KBM-7 (cell line): Measurements from ENCODE around the gene RPS25.
A peak's percentile ranks its signal among the peaks of the same experiment; 100 is the strongest.
"Not testable (repeated sequence)": the region's sequence is repeated elsewhere in the genome, so short reads cannot be mapped to it uniquely, and the experiment has no call there.

Source experiments
- DNase-seq: peaks from one replicate; pipeline ENCODE4 v3.0.0-alpha.2; 2015
- in situ Hi-C: fragments of 300-500 bp; cut with MboI; formaldehyde crosslinking; loops from 2 replicates; pipeline ENCODE4 v1.14.3; 2020; ENCODE audit warnings: low sequenced_read_pairs, low pct_unique_long_range_greater_than_20kb, mixed read lengths

The RPS25 gene

GRCh38 chr11:119023741-119024140, 5.6 kb upstream of the RPS25 start:
- no peak for DNase-seq
- in situ Hi-C loops: no loop called here

GRCh38 chr11:119021631-119022030, 3.5 kb upstream of the RPS25 start:
- in situ Hi-C loops: no loop called here
- no peak for DNase-seq

GRCh38 chr11:119019996-119020395, 1.9 kb upstream of the RPS25 start:
- no peak for DNase-seq
- in situ Hi-C loops: no loop called here

GRCh38 chr11:119017377-119017776, 766 bp downstream of the RPS25 start:
- in situ Hi-C loops, DNase-seq: not testable (repeated sequence)

- in situ Hi-C loops: no loop called here
Observed at GRCh38 chr11:119016216-119017009, 1.7 kb downstream of the RPS25 start.

GRCh38 chr11:119015054-119015611, 3.0 kb downstream of the RPS25 start:
- in situ Hi-C loops: no loop called here
- DNase-seq: no peak

More at GRCh38 chr11:119016216-119017009, 1.7 kb downstream of the RPS25 start:
- no peak for DNase-seq

- no peak for DNase-seq
- in situ Hi-C loops: no loop called here
Observed at GRCh38 chr11:119014209-119014924, 3.8 kb downstream of the RPS25 start.

GRCh38 chr11:119012629-119013170, 5.4 kb downstream of the RPS25 start:
- DNase-seq: no peak
- in situ Hi-C loops: no loop called here

GRCh38 chr11:119011476-119012053, 6.6 kb downstream of the RPS25 start:
- in situ Hi-C loops: no loop called here
- no peak for DNase-seq

GRCh38 chr11:119006656-119007055, 11.5 kb downstream of the RPS25 start:
- DNase-seq: no peak

GRCh38 chr11:119000906-119001305, 17.2 kb downstream of the RPS25 start:
- no peak for DNase-seq
- in situ Hi-C loops: no loop called here

More at GRCh38 chr11:119006656-119007055, 11.5 kb downstream of the RPS25 start:
- in situ Hi-C loops: no loop called here

- in situ Hi-C loops: no loop called here
- DNase-seq: no peak
Observed at GRCh38 chr11:118998822-118999221, 19.3 kb downstream of the RPS25 start.

GRCh38 chr11:118998388-118998717, 19.8 kb downstream of the RPS25 start:
- in situ Hi-C loops: no loop called here
- no peak for DNase-seq

- in situ Hi-C loops: no loop called here
- DNase-seq: peak; percentile 91
Observed at GRCh38 chr11:118997627-118998387, 20.3 kb downstream of the RPS25 start, which contains the start of gene CENATAC. Gene CENATAC (plus strand): TSS chr11:118998138. CDS start chr11:118998198, 60 bp downstream.

GRCh38 chr11:118996926-118997626, 21.1 kb downstream of the RPS25 start:
- peak; percentile 68 for DNase-seq

GRCh38 chr11:118991486-118992038, 26.6 kb downstream of the RPS25 start:
- in situ Hi-C loops, DNase-seq: not testable (repeated sequence)

More at GRCh38 chr11:118996926-118997626, 21.1 kb downstream of the RPS25 start:
- in situ Hi-C loops: no loop called here

- DNase-seq: no peak
- in situ Hi-C loops: no loop called here
Observed at GRCh38 chr11:118988280-118988679, 29.9 kb downstream of the RPS25 start.

GRCh38 chr11:118984825-118985224, 33.3 kb downstream of the RPS25 start:
- DNase-seq: no peak
- in situ Hi-C loops: no loop called here
